ENCODE results near the gene KBTBD4. TPM values are rescaled to one million over a fixed set of nuclear protein-coding genes. Genes with fewer than 3 reads are reported as not detected.

Gene KBTBD4
- total RNA-seq, 1 donor from 2014 or later: 20.4 TPM

GRCh38 chr11:47616726-47617416 lies 38.1 kb upstream of the KBTBD4 start:
- peaks cover 2% of the 10 kb centered on the region for H3K4me1 Mint-ChIP-seq
- H3K4me3 Mint-ChIP-seq: no peak overlapping the region
- peaks cover 36% of the 10 kb centered on the region for H3K36me3 Mint-ChIP-seq (ENCODE audit: low read depth)
- no peaks in the 10 kb centered on the region for H3K27me3 Mint-ChIP-seq
- H3K27ac Mint-ChIP-seq: no peak overlapping the region
- TF ChIP-seq CTCF (IDR thresholded peaks at IDR 0.05): no peak
- ATAC-seq (ENCODE audit: low read depth) (no peak), DNase-seq (no peak)
- H3K9me3 Mint-ChIP-seq: no peaks in the 10 kb centered on the region
- intact Hi-C loops (cut with micrococcal nuclease): no loop called here
- POLR2A ChIA-PET: no interaction called here
- CTCF ChIA-PET: no interaction called here

GRCh38 chr11:47615249-47615648 lies 36.5 kb upstream of the KBTBD4 start:
- Mint-ChIP-seq H3K27me3 (no peaks in the 10 kb centered on the region), H3K4me1 (peaks cover 12% of the 10 kb centered on the region), H3K4me3 (no peak overlapping the region), H3K9me3 (no peaks in the 10 kb centered on the region), H3K36me3 (ENCODE audit: low read depth) (peaks cover 21% of the 10 kb centered on the region), H3K27ac (no peak overlapping the region)
- intact Hi-C loops (cut with micrococcal nuclease): no loop called here
- no peak for TF ChIP-seq CTCF (IDR thresholded peaks at IDR 0.05)
- POLR2A ChIA-PET: no interaction called here
- CTCF ChIA-PET: no interaction called here
- ATAC-seq (ENCODE audit: low read depth) (no peak), DNase-seq (no peak)

- no peak for TF ChIP-seq CTCF (IDR thresholded peaks at IDR 0.05)
- Mint-ChIP-seq H3K36me3 (ENCODE audit: low read depth) (no peaks in the 10 kb centered on the region), H3K4me1 (peaks cover 12% of the 10 kb centered on the region), H3K4me3 (peak overlapping the region; percentile 35), H3K27me3 (no peaks in the 10 kb centered on the region), H3K9me3 (no peaks in the 10 kb centered on the region), H3K27ac (peak overlapping the region; percentile 36)
- ChIA-PET CTCF (no interaction called here), POLR2A (interaction anchor here (0.6 to 1.1 kb wide), 2 partner anchors 10 to 33 kb away, joined by 3 to 4 read pairs; partner anchors contain the start of genes KBTBD4 and NDUFS3)
- peak; percentile 81 for ATAC-seq (ENCODE audit: low read depth)
- no peak for DNase-seq
- intact Hi-C loops (cut with micrococcal nuclease): no loop called here
Observed at GRCh38 chr11:47611348-47611794, 32.6 kb upstream of the KBTBD4 start.

GRCh38 chr11:47609675-47610074 lies 30.9 kb upstream of the KBTBD4 start:
- no peak for TF ChIP-seq CTCF (IDR thresholded peaks at IDR 0.05)
- ChIA-PET POLR2A (interaction anchor here (0.7 kb wide), 1 partner anchor 109 kb away, joined by 5 read pairs; no protein-coding TSS in a partner anchor), CTCF (no interaction called here)
- DNase-seq (no peak), ATAC-seq (ENCODE audit: low read depth) (no peak)
- Mint-ChIP-seq H3K36me3 (ENCODE audit: low read depth) (no peaks in the 10 kb centered on the region), H3K4me1 (peaks cover 12% of the 10 kb centered on the region), H3K4me3 (no peak overlapping the region), H3K9me3 (no peaks in the 10 kb centered on the region), H3K27ac (no peak overlapping the region), H3K27me3 (peaks cover 2% of the 10 kb centered on the region)
- intact Hi-C loops (cut with micrococcal nuclease): no loop called here

GRCh38 chr11:47607380-47607779 lies 28.6 kb upstream of the KBTBD4 start:
- ChIA-PET CTCF (no interaction called here), POLR2A (interaction anchor here (0.5 kb wide), 1 partner anchor 104 kb away, joined by 3 read pairs; no protein-coding TSS in a partner anchor)
- TF ChIP-seq CTCF (IDR thresholded peaks at IDR 0.05): no peak
- peaks cover 2% of the 10 kb centered on the region for H3K27me3 Mint-ChIP-seq
- H3K9me3 Mint-ChIP-seq: no peaks in the 10 kb centered on the region
- H3K4me1 Mint-ChIP-seq: peaks cover 12% of the 10 kb centered on the region
- H3K36me3 Mint-ChIP-seq (ENCODE audit: low read depth): no peaks in the 10 kb centered on the region
- ATAC-seq (ENCODE audit: low read depth) (no peak), DNase-seq (no peak)
- intact Hi-C loops (cut with micrococcal nuclease): no loop called here
- H3K27ac Mint-ChIP-seq: no peak overlapping the region
- no peak overlapping the region for H3K4me3 Mint-ChIP-seq
